Measurements from ENCODE around the gene RANBP10. TPM values are rescaled to one million over a fixed set of nuclear protein-coding genes. Genes with fewer than 3 reads are reported as not detected.

Gene RANBP10
- total and polyA plus RNA-seq, 2 of the 8 experiments (the other 6 are each of a cell fraction or from before 2014, with no cell fraction given), result 14.2 to 16.8 TPM

- no peak for TF ChIP-seq RXRA (IDR thresholded peaks at IDR 0.05; ENCODE audit: insufficient read depth, low read depth, low read length)
- no peak for TF ChIP-seq CEBPB (IDR thresholded peaks at IDR 0.05; ENCODE audit: low read depth, low read length)
- TF ChIP-seq BRCA1 (IDR thresholded peaks at IDR 0.05; ENCODE audit: low read depth, low read length), result no peak
- no peak for TF ChIP-seq TBP (IDR thresholded peaks at IDR 0.05; ENCODE audit: low read depth, low read length)
- TF ChIP-seq HDAC2 (IDR thresholded peaks at IDR 0.05; ENCODE audit: borderline replicate concordance in 1 of 2, low read depth in 2 of 2, low read length in 2 of 2), result no peak; a peak in 1 of 4 replicates
- no peak for TF ChIP-seq PHF8 (conservative IDR thresholded peaks at IDR 0.05; ENCODE audit: low read depth, low read length)
- TF ChIP-seq HDAC6 (IDR thresholded peaks at IDR 0.05; ENCODE audit: low read depth, low read length), result no peak
- TF ChIP-seq BACH1 (IDR thresholded peaks at IDR 0.05; ENCODE audit: low read length), result no peak
Observed at GRCh38 chr16:67719778-67720144, 86.6 kb downstream of the RANBP10 start (continued).
